ENCODE measurements around the gene ARRB1. TPM values are rescaled to one million over a fixed set of nuclear protein-coding genes. Genes with fewer than 3 reads are reported as not detected.
"Not testable (repeated sequence)": the region's sequence is repeated elsewhere in the genome, so short reads cannot be mapped to it uniquely, and the experiment has no call there.

Gene ARRB1
- total RNA-seq, 1 donor from 2014 or later = 14.1 TPM

DNA sequence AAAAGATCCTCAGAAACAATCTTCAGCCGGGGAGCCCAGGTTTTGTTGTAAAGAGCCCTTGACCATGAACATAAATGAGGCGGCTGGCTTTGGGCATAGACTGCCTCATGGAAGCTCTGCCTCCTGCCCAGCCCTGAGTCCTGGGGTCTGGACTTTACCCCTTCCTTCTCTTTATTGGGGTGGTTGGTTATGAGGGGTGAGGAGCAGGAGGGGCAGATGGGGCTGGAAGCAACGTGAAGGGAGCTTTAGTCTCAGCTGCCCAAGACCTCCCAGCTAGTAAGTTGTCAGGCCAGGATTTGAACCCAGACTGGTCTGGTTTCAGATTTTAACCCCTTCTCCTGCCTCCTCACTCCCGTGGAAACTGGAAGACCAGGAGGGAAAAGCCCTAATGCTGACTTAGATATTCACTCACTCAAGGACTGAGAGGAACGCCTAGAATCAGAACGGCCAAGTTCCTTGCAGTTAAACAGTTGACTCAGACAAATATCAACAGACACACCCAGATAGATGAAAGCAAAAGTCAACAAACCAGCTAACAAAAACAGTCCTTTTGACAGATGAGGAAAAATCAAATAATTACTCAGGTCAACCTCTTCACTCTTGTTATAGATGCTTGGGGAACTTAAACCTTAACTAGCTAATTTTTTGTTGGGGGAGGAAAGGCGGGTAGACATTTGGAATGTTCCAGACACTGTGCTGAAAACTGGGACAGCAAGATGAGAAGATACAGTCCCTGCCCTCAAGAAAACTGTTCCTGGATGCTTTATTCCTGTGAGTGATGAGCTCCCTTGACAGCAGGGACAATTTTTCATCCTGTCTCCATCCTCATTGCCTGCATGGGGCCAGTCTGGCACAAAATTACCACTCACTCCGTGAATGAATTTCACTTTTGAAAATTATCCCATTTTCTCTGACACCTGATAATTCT lies 20.8 kb upstream of the ARRB1 start:
- peak; percentile 32 for DNase-seq

DNA sequence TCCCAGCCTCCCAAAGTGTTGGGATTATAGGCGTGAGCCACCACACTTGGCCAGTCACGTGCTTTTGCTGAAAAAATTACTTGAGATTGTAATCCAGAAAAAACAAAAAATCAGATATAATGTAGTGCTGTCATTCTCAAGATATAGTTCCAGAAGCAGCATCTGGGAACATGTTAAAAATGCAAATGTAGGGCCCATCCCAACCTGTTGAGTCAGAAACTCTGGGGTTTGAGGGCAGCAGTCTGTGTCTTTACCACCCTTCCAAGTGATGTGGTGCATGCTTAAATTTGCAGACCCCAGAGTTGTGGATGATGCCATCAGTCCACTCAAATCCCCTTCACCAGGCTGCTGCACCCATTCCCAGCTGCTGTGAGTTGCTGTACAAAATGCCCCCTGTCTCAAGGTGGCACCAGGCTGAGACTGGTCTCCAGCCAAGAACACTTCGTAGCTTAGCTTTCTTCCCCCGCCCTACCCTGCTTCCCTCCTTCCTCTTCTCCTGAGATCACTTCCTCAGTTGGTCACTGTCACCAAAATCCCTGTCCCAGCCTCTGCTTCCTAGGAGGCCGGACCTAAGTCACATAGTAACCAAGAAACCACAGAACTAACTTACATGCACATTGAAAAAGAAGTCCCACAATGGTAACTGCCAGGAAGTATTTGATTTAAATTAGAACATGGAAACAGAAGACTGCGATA lies 18.2 kb upstream of the ARRB1 start:
- DNase-seq = no peak

DNA sequence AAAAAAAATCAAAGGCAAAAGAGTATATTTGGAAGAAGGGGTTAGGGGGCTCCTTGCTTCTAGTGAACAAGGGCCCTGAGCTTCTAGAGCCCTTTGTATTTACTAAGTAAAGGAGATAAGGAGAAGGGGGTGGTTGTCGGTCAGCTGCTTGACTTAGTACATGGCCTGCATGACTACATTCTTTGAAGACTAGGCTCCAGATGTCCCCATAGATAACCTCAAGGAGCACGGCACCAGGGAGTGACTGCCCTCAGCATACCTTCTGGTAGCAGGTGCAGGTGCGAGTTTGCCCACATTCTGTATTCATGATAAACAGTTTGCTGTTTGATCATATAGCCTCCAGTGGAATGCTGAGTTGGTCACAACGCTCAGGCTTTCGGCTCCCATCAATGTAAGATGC lies 15.4 kb upstream of the ARRB1 start:
- not testable (repeated sequence) for DNase-seq

DNA sequence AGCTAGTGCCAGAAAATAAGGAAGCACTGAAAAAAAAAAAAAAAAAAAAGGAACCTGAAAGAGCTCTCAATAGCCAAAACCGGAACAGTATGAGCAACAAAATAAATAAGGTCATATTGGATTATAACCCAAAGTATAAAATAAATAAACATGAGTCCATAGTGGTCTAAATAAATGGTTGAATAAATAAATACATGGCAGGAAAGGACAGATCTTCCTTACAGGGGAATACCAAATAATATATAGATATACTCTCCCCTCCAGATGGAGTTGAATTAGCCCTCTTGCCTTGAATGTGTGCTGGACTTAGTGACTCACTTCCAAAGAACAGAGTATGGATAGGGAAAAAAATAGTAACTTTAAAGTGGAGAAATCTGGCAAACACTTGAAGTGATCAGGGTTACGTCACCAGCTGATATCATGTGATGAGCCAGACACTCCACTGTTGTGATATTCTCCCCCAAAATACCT lies 14.3 kb upstream of the ARRB1 start:
- DNase-seq = no peak

DNA sequence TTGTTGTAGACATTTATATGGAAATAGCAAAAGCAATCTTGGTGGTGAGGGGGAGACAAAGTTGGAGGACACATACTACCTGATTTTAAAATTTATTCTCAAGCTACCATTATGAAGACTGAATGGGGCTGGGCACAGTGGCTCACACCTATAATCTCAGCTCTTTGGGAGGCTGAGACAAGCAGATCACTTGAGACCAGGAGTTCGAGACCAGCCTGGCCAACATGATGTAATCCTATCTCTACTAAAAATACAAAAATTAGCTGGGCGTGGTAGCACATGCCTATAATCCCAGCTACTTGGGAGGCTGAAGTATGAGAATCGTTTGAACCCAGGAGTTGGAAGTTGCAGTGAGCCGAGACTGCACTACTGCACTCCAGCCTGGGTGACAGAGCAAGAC lies 10.8 kb upstream of the ARRB1 start:
- not testable (repeated sequence) for DNase-seq

DNA sequence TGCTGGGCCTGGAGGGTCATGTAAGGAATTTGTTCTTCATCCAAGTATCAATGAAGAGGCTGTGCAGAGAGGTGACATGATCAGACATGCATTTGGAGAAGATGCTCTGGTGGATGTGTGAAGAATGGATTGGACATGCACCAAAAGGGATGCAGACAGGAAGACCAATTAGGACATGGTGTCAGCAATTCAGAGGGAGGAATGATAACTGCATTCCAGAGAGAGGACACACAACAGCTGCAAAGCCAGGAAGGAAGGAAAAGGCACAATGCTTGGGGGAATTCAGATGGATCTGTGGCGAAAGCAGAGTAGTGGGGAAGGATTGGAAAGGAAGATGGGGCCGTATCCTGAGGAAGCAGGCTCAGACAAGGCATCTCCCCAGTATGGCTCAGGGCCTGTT lies 5.2 kb upstream of the ARRB1 start:
- no peak for DNase-seq

DNA sequence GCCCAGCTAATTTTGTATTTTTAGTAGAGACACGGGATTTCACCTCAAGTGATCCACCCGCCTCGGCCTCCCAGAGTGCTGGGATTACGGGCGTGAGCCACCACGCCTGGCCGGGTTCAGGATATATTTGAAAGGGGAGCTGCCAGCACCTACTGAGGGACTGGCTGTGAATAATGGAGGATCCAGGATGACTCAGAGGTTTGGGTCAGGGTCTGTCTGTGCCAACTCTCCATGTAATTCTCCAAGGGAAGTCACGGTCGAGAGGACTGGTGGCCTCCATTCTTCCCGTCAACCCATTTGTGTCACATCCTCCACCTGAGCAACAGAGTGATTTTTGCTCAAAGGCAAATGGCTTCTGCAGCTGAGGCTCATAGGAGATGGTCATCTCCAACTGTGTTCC lies 3.6 kb upstream of the ARRB1 start:
- DNase-seq = no peak

DNA sequence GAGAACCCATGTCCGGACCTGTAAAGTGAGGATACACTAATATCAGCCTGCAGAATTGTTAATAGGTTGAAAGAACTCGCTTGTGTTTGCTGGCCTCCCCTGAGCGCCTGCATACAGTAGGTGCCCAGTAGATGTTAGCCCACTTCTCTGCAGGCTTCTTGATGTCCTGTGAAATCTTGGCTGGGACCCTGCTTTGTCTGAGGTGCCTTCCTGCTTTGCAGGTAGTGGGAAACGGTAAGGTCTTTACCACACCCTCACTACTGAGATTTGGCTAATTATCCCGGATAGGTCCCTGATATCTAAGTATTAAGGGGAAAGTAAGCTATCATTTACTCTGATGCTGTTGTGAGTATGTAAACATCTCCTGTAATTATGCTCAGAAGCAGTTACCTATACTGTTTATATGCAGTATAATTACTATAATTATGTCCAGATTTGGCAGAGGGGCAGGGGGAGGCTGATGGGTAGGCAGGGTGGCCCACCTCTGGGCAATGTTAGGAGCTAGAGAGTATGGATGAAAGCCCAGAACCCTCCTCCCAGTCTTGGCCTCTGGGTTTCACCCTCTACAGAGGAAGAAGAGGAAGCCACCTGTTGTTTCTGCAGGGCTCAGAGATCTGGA lies 1.2 kb upstream of the ARRB1 start:
- no peak for DNase-seq

DNA sequence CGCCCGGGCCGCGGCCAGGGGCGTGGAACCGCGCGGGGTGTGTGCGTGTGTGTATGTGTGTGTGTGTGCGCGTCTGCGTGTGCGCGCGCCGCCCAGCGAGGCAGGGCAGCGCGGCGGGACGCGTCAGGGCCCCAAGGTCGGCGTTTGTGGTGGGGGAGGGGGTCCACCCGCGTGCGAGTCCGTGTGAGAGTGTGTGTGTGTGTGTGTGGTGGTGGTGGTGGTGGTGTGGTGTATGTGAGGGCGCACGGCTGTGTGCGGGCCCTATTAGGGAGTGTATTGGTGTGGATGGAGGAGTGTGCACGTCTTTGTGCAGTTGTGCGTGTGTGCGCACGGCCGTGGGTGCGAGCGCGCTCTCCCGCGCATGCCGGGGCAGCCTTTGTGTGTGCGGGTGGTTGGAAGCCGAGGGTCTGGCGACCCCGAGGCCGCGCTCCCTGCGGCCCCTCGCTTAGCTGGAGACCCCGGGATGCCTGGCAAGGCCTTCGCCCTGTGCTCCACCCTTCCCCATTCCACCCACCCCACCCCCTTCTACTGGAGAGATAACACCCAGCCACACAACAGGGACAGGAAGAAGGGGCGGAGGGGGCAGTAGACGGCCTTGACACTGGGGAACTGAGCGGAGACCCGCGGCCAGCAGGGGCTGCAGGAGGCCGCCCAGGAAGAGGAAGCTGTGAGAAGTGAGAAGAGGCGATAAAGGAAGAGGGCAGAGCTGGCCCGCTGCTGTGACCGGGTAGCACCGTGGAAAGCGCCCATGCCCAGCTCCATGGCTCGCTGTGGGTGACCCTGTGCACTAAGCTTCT lies 528 bp upstream of the ARRB1 start:
- peak; percentile 70 for DNase-seq

DNA sequence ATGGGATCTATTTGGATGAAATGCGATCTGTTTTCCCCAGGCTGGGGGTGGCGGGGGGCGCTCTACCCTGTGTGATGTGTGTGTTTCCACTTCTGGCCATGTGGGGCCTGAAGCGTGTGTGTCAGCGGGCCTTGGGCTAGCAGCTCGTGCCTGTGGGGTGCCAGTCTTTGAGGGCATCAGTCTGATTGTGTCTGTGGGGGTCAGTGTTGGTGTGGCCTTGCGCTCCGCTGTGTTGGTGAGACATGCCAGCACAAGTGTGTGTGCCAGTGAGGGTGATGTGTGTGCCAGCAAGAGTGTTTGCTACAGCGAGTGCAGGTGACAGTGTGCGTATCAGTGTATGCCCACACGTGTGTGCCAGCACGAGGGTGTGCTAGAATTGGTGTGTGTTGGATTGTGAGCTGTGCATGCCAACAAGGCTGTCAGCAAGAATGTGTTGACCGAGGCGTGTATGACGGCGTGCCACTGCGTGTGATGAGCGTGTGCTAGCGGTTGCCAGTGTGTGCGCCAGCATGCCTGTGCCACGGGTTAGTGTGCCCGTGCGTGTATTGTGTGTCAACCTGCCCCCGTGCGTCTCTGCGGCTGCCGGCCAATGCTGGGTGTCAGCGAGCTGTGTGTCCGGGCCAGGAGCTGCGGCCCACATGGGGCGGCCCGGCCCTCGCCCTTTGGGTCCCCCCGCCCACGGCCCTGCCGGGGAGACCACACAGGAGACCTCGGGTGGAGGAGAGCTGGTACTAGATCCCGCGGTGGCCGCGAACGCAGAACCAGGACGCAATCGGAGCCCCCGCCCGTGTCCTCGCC lies 519 bp downstream of the ARRB1 start:
- DNase-seq = peak; percentile 45

DNA sequence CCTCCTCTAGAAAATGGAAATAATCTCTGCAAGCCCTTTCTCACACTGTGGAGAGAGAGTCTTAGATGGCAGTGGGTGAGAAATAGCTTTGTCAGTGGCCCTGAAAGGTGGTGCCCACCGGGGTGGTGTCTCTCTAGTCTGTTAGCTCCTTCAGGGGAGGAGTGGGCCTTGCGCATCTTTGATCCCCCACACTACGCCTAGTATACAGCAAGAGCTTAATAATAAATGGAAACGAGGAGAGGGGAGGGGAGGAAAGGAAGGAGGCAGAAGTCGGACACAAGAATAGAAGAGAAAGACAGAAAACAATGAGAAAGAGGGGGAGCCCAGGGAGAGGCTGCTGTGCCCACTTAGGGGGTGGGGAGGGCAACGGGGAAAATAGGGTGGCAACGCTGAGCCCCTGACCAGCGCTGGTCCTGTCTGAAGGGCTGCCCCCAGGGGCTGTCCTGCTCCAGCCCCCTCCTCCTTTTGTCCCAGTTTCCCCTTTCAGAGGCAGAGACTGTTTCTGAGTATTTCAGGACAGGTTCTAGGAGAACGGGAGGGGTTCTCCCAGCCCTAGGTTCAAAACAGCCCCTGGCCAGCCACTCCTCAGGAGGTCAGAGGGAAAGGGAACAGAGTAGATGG lies 1.2 kb downstream of the ARRB1 start:
- DNase-seq = no peak

DNA sequence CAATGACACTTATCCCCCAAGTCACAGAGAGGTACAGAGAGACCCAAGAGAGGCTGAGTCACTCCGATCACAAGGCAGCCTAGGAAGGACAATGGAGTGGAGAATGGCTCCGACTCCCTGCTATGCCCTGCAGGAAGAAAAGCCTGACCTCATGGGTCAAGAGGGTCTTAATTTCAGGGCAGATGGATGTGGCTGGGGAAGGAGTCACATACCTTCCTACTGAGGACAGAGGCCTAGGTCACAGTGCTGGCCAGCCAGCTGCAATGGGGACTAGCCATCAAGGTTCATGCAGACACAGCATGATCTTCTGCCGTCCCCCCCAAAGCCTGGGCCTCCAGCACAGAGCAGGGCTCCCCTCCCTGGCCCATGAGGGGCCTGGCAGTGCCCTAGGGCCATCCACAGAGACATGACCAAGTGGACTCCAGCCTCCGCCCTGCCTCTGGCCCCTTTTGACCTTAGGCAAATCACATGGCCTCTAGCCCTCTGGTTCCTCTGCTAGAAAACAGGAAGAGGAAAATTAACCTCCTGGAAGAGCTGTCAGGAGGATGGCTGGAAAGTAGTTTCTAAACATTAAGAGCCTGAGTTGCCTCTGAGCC lies 1.8 kb downstream of the ARRB1 start:
- no peak for DNase-seq

DNA sequence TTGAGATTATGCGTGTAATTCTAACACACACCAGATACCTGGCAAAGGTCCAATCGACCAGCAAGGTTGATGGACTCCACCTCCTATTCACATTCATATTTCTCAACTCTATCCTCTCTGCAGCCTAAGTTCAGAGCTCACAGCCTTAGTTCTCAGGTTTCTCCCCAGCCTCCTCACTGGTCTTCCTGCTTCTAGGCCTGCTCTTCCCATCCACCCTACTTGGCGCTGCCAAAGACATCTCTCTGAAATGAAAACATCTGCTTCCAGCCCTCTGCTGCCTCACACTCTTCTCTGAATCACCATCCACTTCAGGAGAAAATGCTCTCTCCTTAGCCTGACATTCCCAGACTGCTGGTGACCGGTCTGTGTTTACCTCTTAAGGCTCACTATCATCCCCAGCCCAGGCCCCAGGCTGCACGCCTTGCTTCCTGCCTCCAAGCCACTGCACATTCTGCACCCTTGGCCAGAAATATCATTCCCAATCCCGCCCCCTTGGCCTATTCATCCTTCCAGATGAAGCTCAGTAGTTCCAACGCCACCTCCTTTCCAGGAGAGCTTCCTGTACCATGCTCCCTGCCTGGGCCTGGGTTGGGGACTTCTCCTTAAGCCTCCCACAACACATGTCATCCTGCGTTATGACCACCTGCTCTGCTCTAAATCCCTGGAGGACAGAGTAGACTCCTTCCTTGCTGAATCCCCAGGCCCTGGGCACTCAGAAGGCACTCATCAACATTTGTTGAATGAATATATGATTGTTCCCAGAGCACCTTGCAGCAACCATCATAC lies 3.5 kb downstream of the ARRB1 start:
- peak; percentile 79 for DNase-seq

DNA sequence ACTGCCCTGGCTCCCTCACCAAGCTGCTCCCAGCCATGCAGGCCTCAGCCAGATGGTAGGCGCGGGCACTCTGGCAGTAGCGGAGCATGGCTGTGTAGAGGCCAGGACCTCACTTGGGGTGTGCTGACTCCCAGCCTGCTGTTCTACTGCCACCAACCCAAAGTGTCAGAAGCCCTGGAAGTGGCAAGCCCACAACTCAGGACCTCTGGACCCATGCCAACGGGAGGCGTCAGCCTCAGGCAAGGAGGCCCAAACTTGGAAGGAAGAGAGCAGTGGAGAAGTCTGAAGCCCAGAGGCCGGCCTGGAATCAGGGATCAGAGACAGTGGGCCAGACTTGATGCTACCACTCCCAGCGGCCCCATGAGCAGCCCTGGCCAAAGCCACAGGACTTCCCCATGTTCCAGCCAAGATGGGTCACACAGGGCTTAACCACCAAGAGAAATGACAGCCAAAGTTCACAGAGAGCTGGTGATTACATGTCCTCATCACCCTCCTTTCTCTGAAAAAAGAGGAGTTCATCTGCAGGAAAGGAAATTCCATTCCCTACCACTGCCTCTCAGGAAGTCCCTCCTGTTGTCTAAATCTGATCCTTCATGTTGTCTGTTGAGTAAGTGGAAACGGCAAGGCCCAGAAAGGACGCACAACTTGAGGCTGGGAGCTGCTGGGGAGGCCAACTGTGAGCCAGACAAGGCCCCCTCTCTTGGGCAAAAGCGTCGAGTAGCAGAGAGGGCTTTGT lies 4.4 kb downstream of the ARRB1 start:
- DNase-seq = no peak

DNA sequence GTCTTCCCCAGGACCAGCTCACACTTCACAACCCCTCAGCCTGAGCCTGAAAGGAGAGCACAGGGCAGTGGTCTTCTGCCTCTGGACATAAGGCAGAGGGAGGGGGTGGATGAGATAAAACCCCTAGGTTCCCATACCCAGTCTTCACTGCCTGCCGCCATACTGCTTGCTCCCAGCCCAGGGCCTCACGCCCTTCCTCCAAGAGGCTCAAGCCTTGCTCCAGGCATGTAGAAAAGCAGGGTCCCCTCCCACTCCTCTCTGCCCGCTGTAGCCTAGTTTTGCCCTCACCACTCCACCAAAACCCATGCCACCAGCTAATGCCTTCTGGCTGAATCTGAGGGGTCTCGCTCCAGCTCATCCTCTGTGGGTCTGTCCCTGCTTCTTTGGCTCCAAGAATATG lies 5.2 kb downstream of the ARRB1 start:
- no peak for DNase-seq

DNA sequence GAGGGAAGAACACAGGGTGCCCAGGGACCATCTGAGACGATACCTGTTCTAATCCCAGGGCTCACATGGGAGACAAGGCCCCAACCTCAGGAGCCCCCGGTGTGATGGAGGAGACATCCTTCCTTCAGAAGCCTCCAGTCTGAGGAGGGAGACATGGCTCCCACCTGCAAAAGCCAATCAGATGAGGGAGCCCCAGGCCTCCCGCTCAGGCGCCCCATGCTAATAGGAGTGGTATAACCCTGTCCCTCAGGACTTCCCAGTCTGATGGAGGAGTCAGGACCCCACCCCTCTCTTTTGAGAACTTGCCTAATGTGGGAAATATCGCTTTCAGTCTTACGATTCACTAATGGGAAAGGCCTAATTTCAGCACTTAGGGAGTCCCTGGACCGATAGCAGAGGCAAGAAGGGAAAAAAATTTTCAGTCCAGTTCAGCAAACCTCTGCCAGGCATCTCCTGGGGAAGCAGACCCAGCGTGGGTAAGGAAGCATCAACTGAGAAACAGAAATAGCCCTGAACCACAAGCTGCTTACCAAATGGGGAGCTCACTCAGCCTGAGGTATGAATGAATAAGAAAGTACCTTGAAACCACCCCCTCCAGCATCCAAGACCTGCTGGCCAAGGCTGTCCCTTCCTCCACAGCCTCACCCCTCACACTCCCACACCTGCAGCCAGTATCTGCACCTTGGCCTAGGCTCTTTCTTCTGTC lies 5.9 kb downstream of the ARRB1 start:
- DNase-seq = no peak

DNA sequence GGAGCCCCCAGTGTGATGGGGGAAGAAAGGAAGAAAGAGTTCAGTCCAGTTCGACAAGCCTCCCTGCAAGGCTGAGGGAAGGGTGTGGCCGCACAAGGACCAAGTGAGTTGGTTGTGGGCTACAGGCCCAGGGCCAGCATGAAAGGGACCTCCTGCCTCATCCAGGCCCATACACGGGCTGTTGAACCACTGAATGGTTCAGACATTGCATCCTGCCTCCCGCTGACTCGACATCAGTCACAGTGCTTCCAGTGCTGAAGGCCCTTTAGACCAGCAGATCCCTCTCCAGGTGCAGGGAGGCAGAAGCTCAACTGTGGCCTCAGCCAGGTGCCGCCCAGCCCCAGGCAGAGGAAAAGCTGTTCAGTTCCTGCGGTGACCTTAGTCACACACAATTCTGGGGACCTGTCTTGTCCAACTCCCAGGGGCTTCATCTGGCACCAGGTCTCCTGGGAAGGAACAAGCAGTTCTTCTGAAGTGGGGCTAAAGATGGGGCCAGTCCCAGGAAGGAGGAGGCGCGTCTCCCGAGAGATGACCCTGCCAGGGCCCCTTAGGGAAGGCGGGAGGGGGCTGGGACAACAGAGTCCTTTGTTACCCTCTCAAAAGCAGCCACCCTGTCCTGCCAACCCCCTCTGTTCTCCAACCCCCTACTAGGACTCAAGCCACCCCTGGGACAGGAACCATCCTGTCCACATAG lies 6.6 kb downstream of the ARRB1 start:
- DNase-seq = no peak

DNA sequence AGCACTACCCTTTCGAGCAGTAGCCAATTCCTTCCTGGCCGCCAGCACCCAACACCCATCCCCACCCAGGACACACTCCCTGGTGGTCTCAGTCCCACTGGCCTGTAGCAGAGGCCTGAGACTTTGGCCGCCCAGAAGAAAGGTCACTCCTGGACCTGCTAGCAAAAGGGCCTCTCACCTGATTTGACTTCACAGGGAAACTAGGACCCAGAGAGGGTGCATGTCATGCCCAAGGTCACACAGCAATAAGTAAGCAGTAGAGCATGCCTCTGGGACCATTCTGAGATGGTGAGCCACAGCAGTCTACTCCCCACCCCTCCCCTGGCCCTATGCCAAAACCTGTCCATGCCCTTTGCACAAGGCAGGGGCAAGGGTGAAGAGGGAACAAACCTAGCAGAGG lies 7.3 kb downstream of the ARRB1 start:
- DNase-seq = no peak

Data from tongue (tissue), 2 donors.